ENCODE measurements around the gene LGI2. TPM values are rescaled to one million over a fixed set of nuclear protein-coding genes. Genes with fewer than 3 reads are reported as not detected.

The LGI2 gene
- total RNA-seq, 1 experiment from 2014 or later, result 1.4 TPM

DNA sequence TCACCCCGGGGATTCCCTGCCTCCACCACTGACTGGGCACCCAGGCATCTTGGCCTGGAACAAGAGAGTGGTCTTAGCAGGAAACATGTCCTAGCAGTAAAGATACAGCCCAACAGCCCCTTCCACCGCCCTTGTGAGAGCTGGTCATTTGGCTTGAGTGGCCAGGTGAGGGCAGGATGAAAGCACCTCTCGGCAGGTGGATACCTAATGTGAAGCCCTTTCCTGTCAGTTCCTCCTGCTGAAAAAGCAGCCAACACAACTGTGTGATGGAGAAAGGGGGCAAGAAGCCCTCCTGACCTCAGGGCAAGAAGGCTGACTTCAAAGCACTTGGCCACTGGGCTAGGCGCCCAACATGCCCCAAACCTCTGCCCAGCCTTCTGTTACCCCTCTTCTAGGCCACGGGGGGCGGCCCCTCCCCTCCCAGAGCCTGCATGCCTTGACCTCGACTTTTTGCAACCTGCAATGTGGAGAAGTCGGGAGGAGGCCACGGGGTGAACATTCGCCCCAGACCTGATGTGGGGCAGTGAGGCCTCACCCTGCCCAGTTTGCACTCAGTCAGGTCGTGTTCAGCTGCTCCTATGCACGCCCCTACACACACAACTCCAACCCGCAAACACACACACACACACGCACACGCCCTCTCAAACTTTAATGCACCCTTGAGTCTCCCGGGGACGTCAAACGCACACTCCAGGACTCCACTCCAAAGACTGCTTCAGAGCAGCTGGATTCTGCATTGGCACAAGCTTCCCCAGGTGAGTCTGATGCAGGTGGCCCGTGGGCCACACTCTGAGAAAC lies 1.1 kb downstream of the LGI2 start:
- Histone ChIP-seq H3K4me1 (ENCODE audit: insufficient read depth, low read length) (peaks cover 7% of the 10 kb centered on the region; the same call in 1 of the 2 replicates), H3K9me3 (ENCODE audit: control insufficient read depth, low read depth, low read length) (no peaks in the 10 kb centered on the region), H3K14ac (ENCODE audit: insufficient read depth, low read length) (no peak overlapping the region; the same call in 1 of the 2 replicates), H3T11ph (ENCODE audit: low read length) (no peak overlapping the region), H2BK120ac (ENCODE audit: low read depth, low read length, poor library complexity, severe bottlenecking) (no peak overlapping the region), H2BK5ac (ENCODE audit: insufficient read length, low read length) (no peak overlapping the region), H2BK15ac (ENCODE audit: low read depth, low read length) (peak overlapping the region; percentile 26; the same call in 1 of the 2 replicates), H3K4ac (ENCODE audit: low read depth, low read length) (no peak overlapping the region), H4K8ac (replicated peaks; ENCODE audit: insufficient read length, low read depth, low read length) (no peak overlapping the region), H3K79me2 (ENCODE audit: insufficient read depth, low read length) (no peaks in the 10 kb centered on the region), H3K79me1 (ENCODE audit: insufficient read depth, low read depth, low read length, poor library complexity, severe bottlenecking) (no peaks in the 10 kb centered on the region), H3K23ac (ENCODE audit: insufficient read length, low read depth, low read length) (no peak overlapping the region), H3K9ac (ENCODE audit: extremely low read depth, insufficient read length, low read length) (no peak overlapping the region), H4K20me1 (ENCODE audit: control insufficient read depth, insufficient read depth, insufficient read length) (no peaks in the 10 kb centered on the region), H3K27ac (ENCODE audit: insufficient read length, low read depth, low read length) (no peak overlapping the region), H3K56ac (ENCODE audit: insufficient read length, low read depth, low read length) (no peak overlapping the region), H4K91ac (ENCODE audit: insufficient read length, low read depth, low read length) (no peak overlapping the region), H2AK5ac (ENCODE audit: insufficient read length, low read length) (no peak overlapping the region), H2BK20ac (ENCODE audit: low read depth, low read length, poor library complexity, severe bottlenecking) (no peak overlapping the region), H3K27me3 (ENCODE audit: insufficient read depth, low read length) (peaks cover 13% of the 10 kb centered on the region; the same call in 1 of the 2 replicates), H2BK12ac (ENCODE audit: insufficient read length, low read depth, low read length) (no peak overlapping the region), H2AFZ (ENCODE audit: low read length) (no peak overlapping the region), H4K5ac (ENCODE audit: insufficient read length, low read depth, low read length) (no peak overlapping the region), H3K4me2 (ENCODE audit: insufficient read depth, insufficient read length, low read length) (peak overlapping the region; percentile 52), H3K18ac (ENCODE audit: insufficient read length, low read depth, low read length) (no peak overlapping the region), H3K23me2 (ENCODE audit: insufficient read length, low read depth, low read length, poor library complexity, severe bottlenecking) (peaks cover 7% of the 10 kb centered on the region)
- Mint-ChIP-seq H3K4me1 (peaks cover 23 to 31% of the 10 kb centered on the region in 2 experiments), H3K9me3 (peaks cover 0 to 3% of the 10 kb centered on the region in 2 experiments; a peak in 2 of 5 replicates), H3K36me3 (ENCODE audit: insufficient read depth in 1 of 3, low read depth in 3 of 3) (peaks cover 0 to 5% (median 0%) of the 10 kb centered on the region in 3 experiments; a peak in 1 of 7 replicates), H3K4me3 (peak overlapping the region; percentile 63 to 87), H3K27ac (no peak overlapping the region; a peak in 1 of 7 replicates), H3K27me3 (ENCODE audit: low read depth) (peaks cover 60% of the 10 kb centered on the region)
- TF ChIP-seq, protein P1, sequence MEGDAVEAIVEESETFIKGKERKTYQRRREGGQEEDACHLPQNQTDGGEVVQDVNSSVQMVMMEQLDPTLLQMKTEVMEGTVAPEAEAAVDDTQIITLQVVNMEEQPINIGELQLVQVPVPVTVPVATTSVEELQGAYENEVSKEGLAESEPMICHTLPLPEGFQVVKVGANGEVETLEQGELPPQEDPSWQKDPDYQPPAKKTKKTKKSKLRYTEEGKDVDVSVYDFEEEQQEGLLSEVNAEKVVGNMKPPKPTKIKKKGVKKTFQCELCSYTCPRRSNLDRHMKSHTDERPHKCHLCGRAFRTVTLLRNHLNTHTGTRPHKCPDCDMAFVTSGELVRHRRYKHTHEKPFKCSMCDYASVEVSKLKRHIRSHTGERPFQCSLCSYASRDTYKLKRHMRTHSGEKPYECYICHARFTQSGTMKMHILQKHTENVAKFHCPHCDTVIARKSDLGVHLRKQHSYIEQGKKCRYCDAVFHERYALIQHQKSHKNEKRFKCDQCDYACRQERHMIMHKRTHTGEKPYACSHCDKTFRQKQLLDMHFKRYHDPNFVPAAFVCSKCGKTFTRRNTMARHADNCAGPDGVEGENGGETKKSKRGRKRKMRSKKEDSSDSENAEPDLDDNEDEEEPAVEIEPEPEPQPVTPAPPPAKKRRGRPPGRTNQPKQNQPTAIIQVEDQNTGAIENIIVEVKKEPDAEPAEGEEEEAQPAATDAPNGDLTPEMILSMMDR (conservative IDR thresholded peaks at IDR 0.05), result no peak
- peak; percentile 45 for DNase-seq
- no CpG with 5 or more reads among the region's 19 CpGs for WGBS (ENCODE audit: extremely low coverage, insufficient read length, low lambda C conversion rate)
